Measurements from ENCODE around the gene DPM3. TPM values are rescaled to one million over a fixed set of nuclear protein-coding genes. Genes with fewer than 3 reads are reported as not detected.

DPM3 gene
- total RNA-seq, 3 donors from 2014 or later = 76.3 to 106 (median 78.4) TPM

DNA sequence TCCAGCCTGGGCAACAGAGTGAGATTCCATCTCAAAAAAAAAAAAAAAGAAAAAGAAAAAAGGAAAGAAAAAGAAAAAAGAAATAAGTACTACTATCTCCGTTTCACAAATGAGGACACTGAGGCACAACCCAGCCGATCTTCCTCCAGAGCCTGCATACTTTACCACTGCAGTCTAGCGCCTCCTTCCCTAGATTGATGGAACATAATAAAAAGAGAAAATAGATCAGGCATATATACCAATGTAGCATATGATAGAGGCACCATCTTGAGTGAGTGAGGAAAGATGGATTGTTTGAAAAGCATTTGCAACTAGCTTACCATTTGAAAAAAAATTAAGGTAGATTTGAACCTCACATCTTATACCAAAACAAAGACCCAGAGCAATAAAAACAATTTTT is 5.2 kb upstream of the DPM3 start:
- TF ChIP-seq, protein P1, sequence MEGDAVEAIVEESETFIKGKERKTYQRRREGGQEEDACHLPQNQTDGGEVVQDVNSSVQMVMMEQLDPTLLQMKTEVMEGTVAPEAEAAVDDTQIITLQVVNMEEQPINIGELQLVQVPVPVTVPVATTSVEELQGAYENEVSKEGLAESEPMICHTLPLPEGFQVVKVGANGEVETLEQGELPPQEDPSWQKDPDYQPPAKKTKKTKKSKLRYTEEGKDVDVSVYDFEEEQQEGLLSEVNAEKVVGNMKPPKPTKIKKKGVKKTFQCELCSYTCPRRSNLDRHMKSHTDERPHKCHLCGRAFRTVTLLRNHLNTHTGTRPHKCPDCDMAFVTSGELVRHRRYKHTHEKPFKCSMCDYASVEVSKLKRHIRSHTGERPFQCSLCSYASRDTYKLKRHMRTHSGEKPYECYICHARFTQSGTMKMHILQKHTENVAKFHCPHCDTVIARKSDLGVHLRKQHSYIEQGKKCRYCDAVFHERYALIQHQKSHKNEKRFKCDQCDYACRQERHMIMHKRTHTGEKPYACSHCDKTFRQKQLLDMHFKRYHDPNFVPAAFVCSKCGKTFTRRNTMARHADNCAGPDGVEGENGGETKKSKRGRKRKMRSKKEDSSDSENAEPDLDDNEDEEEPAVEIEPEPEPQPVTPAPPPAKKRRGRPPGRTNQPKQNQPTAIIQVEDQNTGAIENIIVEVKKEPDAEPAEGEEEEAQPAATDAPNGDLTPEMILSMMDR (IDR thresholded peaks at IDR 0.05) = no peak
- ATAC-seq = no peak
- intact Hi-C loops (cut with DNase I, micrococcal nuclease) = no loop called here
- H3K9me3 ChIP-seq = no peaks in the 10 kb centered on the region
- no peak overlapping the region for H3K4me3 ChIP-seq
- H3K36me3 ChIP-seq (ENCODE audit: low read depth) = no peaks in the 10 kb centered on the region
- peaks cover 3% of the 10 kb centered on the region for H3K4me1 ChIP-seq (ENCODE audit: low read depth)
- no peak for DNase-seq

DNA sequence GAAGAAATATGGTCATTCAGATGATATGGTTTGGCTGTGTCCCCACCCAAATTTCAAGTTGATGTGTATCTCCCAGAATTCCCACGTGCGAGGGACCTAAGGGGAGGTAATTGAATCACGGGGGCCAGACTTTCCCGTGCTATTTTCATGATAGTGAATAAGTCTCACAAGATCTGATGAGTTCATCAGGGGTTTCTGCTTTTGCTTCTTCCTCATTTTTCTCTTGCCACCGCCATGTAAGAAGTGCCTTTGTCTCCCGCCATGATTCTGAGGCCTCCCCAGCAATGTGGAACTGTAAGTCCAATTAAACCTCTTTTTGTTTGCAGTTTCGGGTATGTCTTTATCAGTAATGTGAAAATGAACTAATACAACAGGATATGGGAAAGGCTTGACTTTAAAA is 1.4 kb upstream of the DPM3 start:
- Histone ChIP-seq H3K9me3 (no peaks in the 10 kb centered on the region), H3K4me1 (ENCODE audit: low read depth) (peaks cover 27% of the 10 kb centered on the region), H3K36me3 (ENCODE audit: low read depth) (no peaks in the 10 kb centered on the region), H3K4me3 (no peak overlapping the region)
- intact Hi-C loops (cut with DNase I, micrococcal nuclease) = no loop called here
- TF ChIP-seq, protein P1 (IDR thresholded peaks at IDR 0.05) = no peak
- ATAC-seq = no peak
- no peak for DNase-seq

DNA sequence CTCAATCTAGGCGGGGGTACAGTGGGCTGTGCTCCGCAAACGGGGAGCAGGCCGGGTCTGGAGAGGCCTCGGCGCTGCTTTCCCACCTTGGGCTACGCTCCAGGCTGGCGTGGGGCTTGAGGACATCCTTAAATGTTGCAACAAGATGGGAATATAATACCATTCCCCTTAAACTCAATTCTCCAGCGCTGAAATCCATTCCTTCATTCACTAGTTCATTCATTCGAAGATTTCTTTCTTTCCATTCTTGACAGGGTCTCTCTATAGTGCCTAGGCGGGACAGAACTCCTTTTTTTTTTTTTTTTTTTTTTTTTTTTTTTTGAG is 261 bp upstream of the DPM3 start:
- no peaks in the 10 kb centered on the region for H3K9me3 ChIP-seq
- no peak overlapping the region for H3K4me3 ChIP-seq
- intact Hi-C loops (cut with DNase I, micrococcal nuclease) = no loop called here
- H3K4me1 ChIP-seq (ENCODE audit: low read depth) = peaks cover 29% of the 10 kb centered on the region
- TF ChIP-seq, protein P1 (IDR thresholded peaks at IDR 0.05) = no peak
- DNase-seq = no peak
- H3K36me3 ChIP-seq (ENCODE audit: low read depth) = no peaks in the 10 kb centered on the region
- ATAC-seq = no peak

DNA sequence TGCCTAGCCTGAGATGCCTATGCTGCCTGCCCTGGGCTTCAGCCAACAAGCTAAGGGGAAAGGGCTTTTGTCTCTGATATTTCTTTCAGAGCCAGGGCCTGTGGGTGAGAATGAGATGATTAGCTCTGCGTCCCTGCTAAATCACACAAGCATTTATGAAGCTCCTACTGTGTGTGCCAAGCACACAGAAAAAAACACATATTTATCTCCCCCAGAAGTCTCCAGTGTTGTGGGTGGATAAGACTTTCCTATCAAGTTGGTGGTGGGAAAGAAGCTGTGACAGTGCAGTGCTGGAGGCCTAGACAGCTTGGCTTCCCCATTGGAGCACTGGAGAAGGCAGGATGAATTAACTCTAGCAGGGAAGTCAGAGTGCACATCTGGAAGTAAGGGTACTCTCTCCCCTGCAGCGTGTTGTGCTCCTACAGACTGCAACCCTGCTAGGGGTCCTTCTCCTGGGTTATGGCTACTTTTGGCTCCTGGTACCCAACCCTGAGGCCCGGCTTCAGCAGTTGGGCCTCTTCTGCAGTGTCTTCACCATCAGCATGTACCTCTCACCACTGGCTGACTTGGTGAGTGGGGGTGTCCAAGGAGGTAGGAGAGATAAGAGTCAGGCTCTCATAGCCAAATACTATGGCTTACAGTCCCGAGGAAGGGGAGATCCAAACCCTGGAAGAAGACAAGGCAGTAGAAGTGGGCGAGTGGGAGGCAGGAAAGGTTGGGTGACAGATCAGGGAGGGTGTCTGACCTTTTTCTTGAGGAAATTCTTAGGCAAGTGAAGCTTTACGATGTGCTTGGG is 3.0 kb downstream of the DPM3 start:
- Histone ChIP-seq H3K9me3 (no peaks in the 10 kb centered on the region), H3K4me3 (no peak overlapping the region), H3K36me3 (ENCODE audit: low read depth) (peaks cover 6% of the 10 kb centered on the region), H3K4me1 (ENCODE audit: low read depth) (peaks cover 45% of the 10 kb centered on the region)
- intact Hi-C loops (cut with DNase I, micrococcal nuclease) = no loop called here
- TF ChIP-seq, protein P1 (IDR thresholded peaks at IDR 0.05) = no peak
- ATAC-seq (no peak), DNase-seq (no peak)

DNA sequence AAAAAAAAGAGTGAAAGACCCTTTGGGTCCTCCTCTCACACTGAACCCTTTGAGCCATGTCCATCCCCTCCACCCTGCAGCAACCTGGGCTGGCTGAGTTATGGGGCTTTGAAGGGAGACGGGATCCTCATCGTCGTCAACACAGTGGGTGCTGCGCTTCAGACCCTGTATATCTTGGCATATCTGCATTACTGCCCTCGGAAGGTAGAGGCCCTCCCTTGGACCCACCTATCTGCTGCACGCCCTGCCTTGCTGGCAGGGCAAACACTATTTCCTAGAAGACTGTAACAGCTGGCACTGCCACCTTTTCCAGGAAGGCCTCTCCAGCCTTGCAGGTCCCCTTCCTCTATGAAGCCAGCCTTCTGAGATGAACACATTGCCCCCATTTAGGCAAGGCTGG is 3.6 kb downstream of the DPM3 start:
- ATAC-seq = peak; percentile 10

More for the DNA sequence above, 3.6 kb downstream of the DPM3 start:
- DNase-seq = peak; percentile 64 to 69 (median 65)
- Histone ChIP-seq H3K4me3 (no peak overlapping the region), H3K9me3 (no peaks in the 10 kb centered on the region), H3K36me3 (ENCODE audit: low read depth) (peaks cover 6% of the 10 kb centered on the region), H3K4me1 (ENCODE audit: low read depth) (peaks cover 45% of the 10 kb centered on the region)
- TF ChIP-seq, protein P1 (IDR thresholded peaks at IDR 0.05) = no peak
- intact Hi-C loops (cut with DNase I, micrococcal nuclease) = no loop called here
